ENCODE results near the gene RNF40.

DNA sequence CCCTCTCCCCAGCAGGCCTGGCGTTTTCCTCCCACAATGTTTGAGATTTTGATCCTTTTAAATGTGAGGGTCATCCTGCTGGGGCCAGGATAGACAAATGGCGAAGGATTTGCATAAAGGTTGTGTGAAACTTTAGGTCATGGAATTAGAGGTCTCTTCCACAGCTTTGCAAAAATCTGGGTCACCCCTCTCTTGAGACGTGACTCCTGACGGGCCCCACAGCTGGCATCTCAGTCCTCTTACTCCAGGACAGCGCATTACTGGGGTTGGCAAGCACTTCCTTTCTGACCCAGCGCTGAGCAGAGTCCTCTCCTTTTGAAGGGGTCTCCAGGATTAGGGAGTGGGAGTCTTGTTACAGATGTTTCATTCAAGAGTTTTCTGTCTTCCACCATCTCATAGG lies 17.5 kb downstream of the RNF40 start:
- TF ChIP-seq, protein P1, sequence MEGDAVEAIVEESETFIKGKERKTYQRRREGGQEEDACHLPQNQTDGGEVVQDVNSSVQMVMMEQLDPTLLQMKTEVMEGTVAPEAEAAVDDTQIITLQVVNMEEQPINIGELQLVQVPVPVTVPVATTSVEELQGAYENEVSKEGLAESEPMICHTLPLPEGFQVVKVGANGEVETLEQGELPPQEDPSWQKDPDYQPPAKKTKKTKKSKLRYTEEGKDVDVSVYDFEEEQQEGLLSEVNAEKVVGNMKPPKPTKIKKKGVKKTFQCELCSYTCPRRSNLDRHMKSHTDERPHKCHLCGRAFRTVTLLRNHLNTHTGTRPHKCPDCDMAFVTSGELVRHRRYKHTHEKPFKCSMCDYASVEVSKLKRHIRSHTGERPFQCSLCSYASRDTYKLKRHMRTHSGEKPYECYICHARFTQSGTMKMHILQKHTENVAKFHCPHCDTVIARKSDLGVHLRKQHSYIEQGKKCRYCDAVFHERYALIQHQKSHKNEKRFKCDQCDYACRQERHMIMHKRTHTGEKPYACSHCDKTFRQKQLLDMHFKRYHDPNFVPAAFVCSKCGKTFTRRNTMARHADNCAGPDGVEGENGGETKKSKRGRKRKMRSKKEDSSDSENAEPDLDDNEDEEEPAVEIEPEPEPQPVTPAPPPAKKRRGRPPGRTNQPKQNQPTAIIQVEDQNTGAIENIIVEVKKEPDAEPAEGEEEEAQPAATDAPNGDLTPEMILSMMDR (IDR thresholded peaks at IDR 0.05; ENCODE audit: low read depth, low read length, poor library complexity, severe bottlenecking), result no peak
- TF ChIP-seq EZH2phosphoT487 (IDR thresholded peaks at IDR 0.05; ENCODE audit: borderline replicate concordance, low read length), result no peak
